Mesenchymal stem cell (in vitro differentiated cells and primary cell): ENCODE data around the gene ZNF169.
"Not testable (repeated sequence)": the region's sequence is repeated elsewhere in the genome, so short reads cannot be mapped to it uniquely, and the experiment has no call there.

Source experiments
- DNase-seq: peaks from one replicate; pipeline ENCODE4 v3.0.0-alpha.2; 2013
- H2AFZ ChIP-seq: one replicate; pipeline ENCODE4 v1.6.1; 2013; ENCODE audit warnings: low read depth, mild to moderate bottlenecking, control low read depth, inconsistent platforms, low read length, moderate library complexity
- H2AK5ac ChIP-seq: 2 replicates; pipeline ENCODE4 v1.6.1; 2013; ENCODE audit warnings: low read length, moderate library complexity, mild to moderate bottlenecking, inconsistent platforms; ENCODE audit not compliant: severe bottlenecking
- H2BK120ac ChIP-seq: one replicate; pipeline ENCODE4 v1.6.1; 2013; ENCODE audit warnings: low read depth, mild to moderate bottlenecking, inconsistent platforms, low read length, moderate library complexity
- H2BK12ac ChIP-seq, 2 experiments: one replicate each; pipeline ENCODE4 v1.6.1; 2013; ENCODE audit warnings: inconsistent platforms in 2 of 2, low read length in 2 of 2, mild to moderate bottlenecking in 2 of 2, moderate library complexity in 2 of 2, control low read depth in 1 of 2
- H2BK15ac ChIP-seq: one replicate; pipeline ENCODE4 v1.6.1; 2013; ENCODE audit warnings: mild to moderate bottlenecking, low read depth, inconsistent platforms; ENCODE audit not compliant: poor library complexity, severe bottlenecking
- H2BK5ac ChIP-seq: 2 replicates; pipeline ENCODE4 v1.6.1; 2013; ENCODE audit warnings: low read depth, mild to moderate bottlenecking, low read length, control low read depth, inconsistent platforms; ENCODE audit not compliant: poor library complexity, severe bottlenecking
- H3K14ac ChIP-seq, 2 experiments: one replicate each; pipeline ENCODE4 v1.6.1; 2013; ENCODE audit warnings: inconsistent platforms in 2 of 2, low read length in 2 of 2, control low read depth in 1 of 2, mild to moderate bottlenecking in 1 of 2, moderate library complexity in 1 of 2
- H3K18ac ChIP-seq, 2 experiments: one replicate each; pipeline ENCODE4 v1.6.1; 2013; ENCODE audit warnings: inconsistent platforms in 2 of 2, low read length in 2 of 2, control low read depth in 1 of 2, low read depth in 1 of 2, mild to moderate bottlenecking in 1 of 2
- H3K23ac ChIP-seq, 2 experiments: one replicate each; pipeline ENCODE4 v1.6.1; 2013; ENCODE audit warnings: inconsistent platforms in 2 of 2, low read length in 2 of 2, mild to moderate bottlenecking in 2 of 2, moderate library complexity in 2 of 2, control low read depth in 1 of 2
- H3K27ac ChIP-seq: 2 replicates; pipeline ENCODE4 v1.5.1; 2013; ENCODE audit warnings: mild to moderate bottlenecking, moderate library complexity, low read length, control low read depth, inconsistent platforms; ENCODE audit not compliant: poor library complexity, severe bottlenecking
- H3K27me3 ChIP-seq, 2 experiments: 2 replicates each; pipeline versions ENCODE4 v1.6.1 to v1.7.0; 2013; ENCODE audit warnings: low read length in 2 of 2, mild to moderate bottlenecking in 2 of 2, moderate library complexity in 2 of 2, control low read depth in 1 of 2, inconsistent platforms in 1 of 2; ENCODE audit not compliant: control insufficient read depth in 1 of 2, insufficient read depth in 1 of 2
- H3K36me3 ChIP-seq, 2 experiments: 2 replicates each; pipeline versions ENCODE4 v1.6.1 to v1.7.0; 2013; ENCODE audit warnings: low read length in 2 of 2, control low read depth in 1 of 2, inconsistent platforms in 1 of 2, low read depth in 1 of 2, mild to moderate bottlenecking in 1 of 2; ENCODE audit not compliant: insufficient read depth in 2 of 2, control insufficient read depth in 1 of 2
- H3K4ac ChIP-seq, 2 experiments: one replicate each; pipeline ENCODE4 v1.6.1; 2013; ENCODE audit warnings: inconsistent platforms in 2 of 2, low read length in 2 of 2, mild to moderate bottlenecking in 2 of 2, moderate library complexity in 2 of 2, control low read depth in 1 of 2, low read depth in 1 of 2
- H3K4me1 ChIP-seq: 2 replicates; pipeline ENCODE4 v1.6.1; 2013; ENCODE audit warnings: low read depth, low read length, control low read depth; ENCODE audit not compliant: control insufficient read depth, insufficient read depth
- H3K4me2 ChIP-seq: 2 replicates; pipeline ENCODE4 v1.6.1; 2013; ENCODE audit warnings: low read length, mild to moderate bottlenecking, inconsistent platforms; ENCODE audit not compliant: poor library complexity, severe bottlenecking
- H3K4me3 ChIP-seq, 2 experiments: 2 replicates each; pipeline versions ENCODE4 v1.5.1 to v1.7.0; 2013; ENCODE audit warnings: low read length in 2 of 2, mild to moderate bottlenecking in 2 of 2, control low read depth in 1 of 2, low read depth in 1 of 2; ENCODE audit not compliant: insufficient read depth in 1 of 2
- H3K79me1 ChIP-seq: replicated peaks from 2 replicates; pipeline ENCODE4 v1.6.1; 2013; ENCODE audit warnings: mild to moderate bottlenecking, control low read depth, low read length, inconsistent platforms; ENCODE audit not compliant: poor library complexity, severe bottlenecking
- H3K9ac ChIP-seq: 2 replicates; pipeline ENCODE4 v1.7.0; 2013; ENCODE audit warnings: mild to moderate bottlenecking, low read length, moderate library complexity
- H3K9me3 ChIP-seq: 2 replicates; pipeline ENCODE4 v1.7.0; 2013; ENCODE audit warnings: mild to moderate bottlenecking, low read length; ENCODE audit not compliant: control insufficient read depth
- H4K8ac ChIP-seq: one replicate; pipeline ENCODE4 v1.6.1; 2013; ENCODE audit warnings: inconsistent platforms, mild to moderate bottlenecking, low read length, moderate library complexity
- H4K91ac ChIP-seq: one replicate; pipeline ENCODE4 v1.6.1; 2013; ENCODE audit warnings: mild to moderate bottlenecking, low read length, inconsistent platforms
- WGBS: methylation state at CpG from one replicate; pipeline ENCODE4 v1.1.7; 2013; ENCODE audit warnings: mixed read lengths; 5-methylcytosine and 5-hydroxymethylcytosine counted together

Gene ZNF169

DNA sequence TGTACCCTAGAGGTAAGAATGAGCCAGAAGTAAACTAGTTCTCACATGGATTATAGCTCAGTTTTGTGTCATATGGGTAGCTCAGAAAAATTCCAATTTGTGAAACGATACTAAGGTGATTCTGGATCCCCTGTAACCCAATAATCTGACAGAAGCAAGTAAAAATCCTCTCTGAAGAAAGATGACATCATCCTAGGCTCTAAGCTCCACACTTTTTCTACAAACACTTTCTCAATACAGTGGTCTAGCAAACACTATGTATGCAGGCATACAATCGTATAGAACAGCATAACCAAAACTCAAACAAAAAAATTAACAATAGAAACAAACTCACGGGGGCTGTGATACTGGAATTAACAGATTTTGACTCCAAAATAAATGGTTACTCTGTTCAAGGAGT is 26.7 kb upstream of the ZNF169 start:
- no peak for DNase-seq
- Histone ChIP-seq H4K91ac (no peak overlapping the region), H3K23ac (no peak overlapping the region)

DNA sequence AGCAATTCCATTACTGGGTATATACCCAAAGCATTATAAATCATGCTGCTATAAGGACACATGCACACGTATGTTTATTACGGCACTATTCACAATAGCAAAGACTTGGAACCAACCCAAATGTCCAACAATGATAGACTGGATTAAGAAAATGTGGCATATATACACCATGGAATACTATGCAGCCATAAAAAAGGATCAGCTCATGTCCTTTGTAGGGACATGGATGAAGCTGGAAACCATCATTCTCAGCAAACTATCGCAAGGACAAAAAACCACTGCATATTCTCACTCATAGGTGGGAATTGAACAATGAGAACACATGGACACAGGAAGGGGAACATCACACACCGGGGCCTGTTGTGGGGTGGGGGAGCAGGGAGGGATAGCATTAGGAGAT is 18.0 kb upstream of the ZNF169 start:
- not testable (repeated sequence) for H3K4me2 ChIP-seq, H3K4me1 ChIP-seq, H3K9ac ChIP-seq, H4K8ac ChIP-seq, H3K14ac ChIP-seq, H2BK120ac ChIP-seq, H3K4me3 ChIP-seq, H3K36me3 ChIP-seq, H2BK5ac ChIP-seq, H3K9me3 ChIP-seq, H2BK12ac ChIP-seq, H3K27me3 ChIP-seq, H2AK5ac ChIP-seq, DNase-seq, H3K79me1 ChIP-seq, H2BK15ac ChIP-seq, H3K4ac ChIP-seq, H3K23ac ChIP-seq, H3K27ac ChIP-seq, H3K18ac ChIP-seq, H2AFZ ChIP-seq, H4K91ac ChIP-seq
- WGBS: 80% methylated on average over 1 of the region's 4 CpGs

More for the DNA sequence above, 26.7 kb upstream of the ZNF169 start:
- Histone ChIP-seq H3K4me2 (no peak overlapping the region), H3K9me3 (peaks cover 12% of the 10 kb centered on the region), H3K36me3 (no peaks in the 10 kb centered on the region), H3K14ac (no peak overlapping the region), H3K27me3 (no peaks in the 10 kb centered on the region), H2AFZ (no peak overlapping the region), H3K4ac (no peak overlapping the region), H2BK5ac (no peak overlapping the region), H3K4me3 (no peak overlapping the region), H3K9ac (no peak overlapping the region), H3K18ac (no peak overlapping the region), H2BK15ac (no peak overlapping the region), H3K79me1 (no peaks in the 10 kb centered on the region), H4K8ac (no peak overlapping the region), H2BK12ac (no peak overlapping the region), H3K4me1 (no peaks in the 10 kb centered on the region), H2BK120ac (no peak overlapping the region), H2AK5ac (no peak overlapping the region), H3K27ac (no peak overlapping the region)
- WGBS: 90% methylated on average over 2 of the region's 3 CpGs

DNA sequence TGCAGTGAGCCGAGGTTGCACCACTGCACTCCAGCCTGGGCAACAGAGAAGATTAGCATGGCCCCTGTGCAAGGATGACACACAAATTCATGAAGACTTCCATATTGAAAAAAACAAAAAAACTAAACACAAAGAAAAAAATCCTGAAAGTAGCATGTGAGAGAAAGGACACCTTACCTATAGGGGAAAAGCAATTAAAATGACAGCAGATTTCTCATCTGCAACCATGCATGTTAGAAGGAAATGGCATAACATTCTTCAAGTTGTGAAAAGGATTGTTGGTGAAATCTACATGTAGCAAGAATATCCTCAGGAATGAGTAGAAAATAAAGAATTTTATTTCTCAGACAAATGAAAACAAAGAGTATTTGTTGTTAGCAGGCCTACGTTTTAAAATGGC is 13.4 kb upstream of the ZNF169 start:
- H3K4ac ChIP-seq: no peak overlapping the region
- H3K27ac ChIP-seq: no peak overlapping the region
- H3K27me3 ChIP-seq: no peaks in the 10 kb centered on the region
- H3K9me3 ChIP-seq: no peaks in the 10 kb centered on the region
- no peak overlapping the region for H3K4me3 ChIP-seq
- H3K9ac ChIP-seq: no peak overlapping the region
- DNase-seq: no peak
- H3K79me1 ChIP-seq: no peaks in the 10 kb centered on the region
- no peak overlapping the region for H3K14ac ChIP-seq
- no peak overlapping the region for H2BK15ac ChIP-seq
- H4K8ac ChIP-seq: no peak overlapping the region
- H3K23ac ChIP-seq: no peak overlapping the region
- H3K18ac ChIP-seq: no peak overlapping the region
- no peak overlapping the region for H2AFZ ChIP-seq
- WGBS: no CpG with 5 or more reads among the region's 2 CpGs
- H4K91ac ChIP-seq: no peak overlapping the region
- no peak overlapping the region for H2BK120ac ChIP-seq
- H2BK5ac ChIP-seq: no peak overlapping the region
- no peaks in the 10 kb centered on the region for H3K4me1 ChIP-seq
- no peaks in the 10 kb centered on the region for H3K36me3 ChIP-seq
- no peak overlapping the region for H2AK5ac ChIP-seq
- H2BK12ac ChIP-seq: no peak overlapping the region
- H3K4me2 ChIP-seq: no peak overlapping the region

DNA sequence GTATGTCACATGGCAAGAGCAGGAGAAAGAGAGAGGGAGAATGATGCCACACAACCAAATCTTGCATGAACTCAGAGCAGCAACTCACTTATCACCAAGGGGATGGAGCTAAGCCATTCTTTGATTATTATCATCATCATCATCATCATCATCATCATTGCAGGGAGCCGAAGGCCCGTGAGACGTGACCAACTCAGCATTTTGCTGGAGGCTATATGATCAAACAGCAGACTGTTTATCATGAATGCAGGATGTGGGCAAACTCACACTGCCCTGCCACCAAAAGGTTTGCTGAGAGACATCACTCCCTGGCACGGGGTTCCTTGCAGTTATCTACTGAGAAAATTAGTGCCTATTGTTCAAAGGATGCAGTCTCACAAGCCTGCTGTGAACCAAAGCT is 8.6 kb upstream of the ZNF169 start:
- Histone ChIP-seq H4K91ac (no peak overlapping the region), H3K4me1 (no peaks in the 10 kb centered on the region), H3K79me1 (no peaks in the 10 kb centered on the region), H3K4me2 (no peak overlapping the region), H2BK15ac (no peak overlapping the region), H2AK5ac (no peak overlapping the region), H2BK5ac (no peak overlapping the region), H2AFZ (no peak overlapping the region), H2BK12ac (no peak overlapping the region), H3K27me3 (no peaks in the 10 kb centered on the region), H3K4me3 (no peak overlapping the region), H3K36me3 (no peaks in the 10 kb centered on the region), H3K27ac (no peak overlapping the region), H3K18ac (no peak overlapping the region), H3K14ac (no peak overlapping the region), H3K9ac (no peak overlapping the region), H2BK120ac (no peak overlapping the region), H3K23ac (no peak overlapping the region), H4K8ac (no peak overlapping the region), H3K4ac (no peak overlapping the region), H3K9me3 (no peaks in the 10 kb centered on the region)
- WGBS: 35% methylated on average over 4 of the region's 4 CpGs
- no peak for DNase-seq
